Type B pancreatic cell (in vitro differentiated cells): ENCODE results near the gene EPHB6. TPM values are rescaled to one million over a fixed set of nuclear protein-coding genes. Genes with fewer than 3 reads are reported as not detected.

Experiments used
- DNase-seq: peaks from one replicate; pipeline ENCODE4 v3.0.0; 2021; ENCODE audit warnings: mixed read lengths; ENCODE audit not compliant: unreplicated experiment; ENCODE audit errors: extremely low spot score
- H3K27ac Mint-ChIP-seq: 2 replicates; pipeline ENCODE4 v1.8.0; 2021; ENCODE audit warnings: mild to moderate bottlenecking, mixed read lengths
- H3K27me3 Mint-ChIP-seq: 2 replicates; pipeline ENCODE4 v1.8.0; 2021; ENCODE audit warnings: mixed read lengths
- H3K36me3 Mint-ChIP-seq: 2 replicates; pipeline ENCODE4 v1.8.0; 2021; ENCODE audit warnings: mixed read lengths
- H3K4me1 Mint-ChIP-seq: one replicate; pipeline ENCODE4 v1.8.0; 2021; ENCODE audit warnings: mixed read lengths; ENCODE audit not compliant: unreplicated experiment
- H3K4me3 Mint-ChIP-seq: 2 replicates; pipeline ENCODE4 v1.8.0; 2021; ENCODE audit warnings: mild to moderate bottlenecking, mixed read lengths
- H3K9me3 Mint-ChIP-seq: 2 replicates; pipeline ENCODE4 v1.8.0; 2021; ENCODE audit warnings: mixed read lengths
- total RNA-seq: library from RNA; stranded (reverse); gene quantifications from 2 replicates; pipeline ENCODE4 v1.2.1, GENCODE V29; 2021; ENCODE audit warnings: low replicate concordance
- TF ChIP-seq, protein P1 (sequence below): fragments of 200-600 bp; sonication (generic); conservative IDR thresholded peaks from 2 replicates; pipeline ENCODE4 v1.5.0; 2021; ENCODE audit warnings: antibody characterized with exemption, mild to moderate bottlenecking

The EPHB6 gene
- total RNA-seq, 1 donor from 2014 or later, result 8.4 TPM

DNA sequence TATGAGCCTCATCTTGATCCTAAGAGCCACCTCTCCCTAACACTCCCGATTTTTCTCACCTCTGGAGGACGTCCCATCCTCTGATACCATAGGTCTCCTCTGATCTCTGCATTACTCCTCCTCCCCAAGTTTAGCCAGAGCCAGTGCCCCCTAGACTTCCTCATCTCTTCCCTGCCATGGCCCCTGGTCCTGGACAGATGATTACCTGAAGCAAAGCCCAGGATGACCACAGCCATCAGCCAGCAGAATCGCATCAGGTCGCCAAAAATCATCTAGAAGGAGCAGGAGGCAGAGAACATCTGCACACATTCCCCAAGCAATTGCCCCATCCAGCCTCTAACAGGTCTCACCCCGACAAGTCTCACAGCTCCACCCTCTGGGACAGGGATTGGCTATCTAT, 19.0 kb downstream of the EPHB6 start:
- Mint-ChIP-seq H3K9me3 (no peaks in the 10 kb centered on the region), H3K27me3 (peaks cover 4% of the 10 kb centered on the region), H3K4me3 (no peak overlapping the region), H3K4me1 (no peaks in the 10 kb centered on the region), H3K27ac (no peak overlapping the region), H3K36me3 (no peaks in the 10 kb centered on the region)
- no peak for DNase-seq
- TF ChIP-seq, protein P1, sequence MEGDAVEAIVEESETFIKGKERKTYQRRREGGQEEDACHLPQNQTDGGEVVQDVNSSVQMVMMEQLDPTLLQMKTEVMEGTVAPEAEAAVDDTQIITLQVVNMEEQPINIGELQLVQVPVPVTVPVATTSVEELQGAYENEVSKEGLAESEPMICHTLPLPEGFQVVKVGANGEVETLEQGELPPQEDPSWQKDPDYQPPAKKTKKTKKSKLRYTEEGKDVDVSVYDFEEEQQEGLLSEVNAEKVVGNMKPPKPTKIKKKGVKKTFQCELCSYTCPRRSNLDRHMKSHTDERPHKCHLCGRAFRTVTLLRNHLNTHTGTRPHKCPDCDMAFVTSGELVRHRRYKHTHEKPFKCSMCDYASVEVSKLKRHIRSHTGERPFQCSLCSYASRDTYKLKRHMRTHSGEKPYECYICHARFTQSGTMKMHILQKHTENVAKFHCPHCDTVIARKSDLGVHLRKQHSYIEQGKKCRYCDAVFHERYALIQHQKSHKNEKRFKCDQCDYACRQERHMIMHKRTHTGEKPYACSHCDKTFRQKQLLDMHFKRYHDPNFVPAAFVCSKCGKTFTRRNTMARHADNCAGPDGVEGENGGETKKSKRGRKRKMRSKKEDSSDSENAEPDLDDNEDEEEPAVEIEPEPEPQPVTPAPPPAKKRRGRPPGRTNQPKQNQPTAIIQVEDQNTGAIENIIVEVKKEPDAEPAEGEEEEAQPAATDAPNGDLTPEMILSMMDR, result no peak

DNA sequence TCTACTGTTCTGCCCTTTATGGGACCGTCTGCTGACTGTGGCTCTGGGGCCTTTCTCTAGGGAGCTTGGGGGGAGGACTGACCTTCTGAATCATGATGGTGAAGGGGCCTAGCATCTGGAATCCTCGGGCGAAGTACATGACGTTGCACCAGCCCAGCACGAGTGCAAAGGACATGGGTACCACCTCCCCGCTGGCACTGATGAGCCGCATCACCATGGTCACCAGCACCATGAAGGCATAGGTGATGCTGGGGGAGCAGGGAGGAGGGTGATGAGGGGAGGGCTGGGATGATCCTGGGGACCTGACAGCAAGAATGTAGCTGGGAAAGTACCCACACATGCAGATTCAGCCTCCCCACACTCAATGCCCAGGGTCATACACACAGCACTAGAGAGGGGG, 19.5 kb downstream of the EPHB6 start:
- Mint-ChIP-seq H3K27ac (no peak overlapping the region), H3K4me1 (no peaks in the 10 kb centered on the region), H3K27me3 (peaks cover 9% of the 10 kb centered on the region), H3K36me3 (no peaks in the 10 kb centered on the region), H3K4me3 (no peak overlapping the region), H3K9me3 (no peaks in the 10 kb centered on the region)
- TF ChIP-seq, protein P1, result no peak
- DNase-seq, result no peak

DNA sequence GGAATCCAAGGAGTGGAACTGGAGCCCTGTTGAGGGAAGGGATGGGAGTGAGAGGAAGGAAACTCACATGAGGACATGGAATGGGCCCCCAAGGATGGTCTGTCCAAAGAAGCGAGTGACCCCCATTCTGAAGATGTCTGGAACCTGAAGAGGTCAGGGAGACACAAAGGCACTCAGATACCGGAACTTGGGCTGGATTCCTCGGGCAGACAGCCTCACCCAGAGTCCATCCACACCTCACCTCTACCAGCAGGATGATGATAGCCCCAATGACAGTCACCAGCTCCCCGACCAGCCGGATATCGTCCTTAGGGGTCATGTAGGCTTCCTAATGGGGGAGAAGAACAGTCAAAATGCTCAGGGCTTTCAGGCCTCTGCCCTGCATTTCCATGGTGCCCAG, 20.0 kb downstream of the EPHB6 start:
- no peak for DNase-seq
- Mint-ChIP-seq H3K4me1 (no peaks in the 10 kb centered on the region), H3K4me3 (no peak overlapping the region), H3K36me3 (no peaks in the 10 kb centered on the region), H3K9me3 (no peaks in the 10 kb centered on the region), H3K27ac (no peak overlapping the region), H3K27me3 (peaks cover 13% of the 10 kb centered on the region)
- TF ChIP-seq, protein P1, result no peak

DNA sequence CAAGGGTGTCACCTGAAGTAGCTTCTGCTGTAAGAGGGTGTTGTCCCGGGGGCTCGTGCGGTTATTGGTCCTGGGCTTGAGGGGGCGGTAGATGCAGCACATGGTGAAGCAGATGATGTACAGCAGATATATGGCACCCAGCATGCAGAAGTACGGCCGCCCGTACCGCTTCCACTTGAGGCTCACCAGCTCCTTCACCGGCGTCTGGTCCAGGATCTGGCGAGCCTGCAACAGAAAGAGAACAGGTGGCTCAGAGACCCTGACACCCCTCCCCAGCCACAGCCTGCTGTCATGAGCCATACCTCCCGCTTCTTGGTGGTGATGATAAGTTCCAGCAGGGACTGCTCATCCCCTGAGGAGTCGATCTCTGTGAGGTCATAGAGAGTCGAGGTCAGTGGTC, 20.6 kb downstream of the EPHB6 start:
- H3K36me3 Mint-ChIP-seq, result no peaks in the 10 kb centered on the region
- H3K27me3 Mint-ChIP-seq, result peaks cover 16% of the 10 kb centered on the region
- H3K27ac Mint-ChIP-seq, result no peak overlapping the region
- no peaks in the 10 kb centered on the region for H3K4me1 Mint-ChIP-seq
- H3K9me3 Mint-ChIP-seq, result no peaks in the 10 kb centered on the region
- TF ChIP-seq, protein P1, result no peak
- H3K4me3 Mint-ChIP-seq, result no peak overlapping the region
- no peak for DNase-seq

DNA sequence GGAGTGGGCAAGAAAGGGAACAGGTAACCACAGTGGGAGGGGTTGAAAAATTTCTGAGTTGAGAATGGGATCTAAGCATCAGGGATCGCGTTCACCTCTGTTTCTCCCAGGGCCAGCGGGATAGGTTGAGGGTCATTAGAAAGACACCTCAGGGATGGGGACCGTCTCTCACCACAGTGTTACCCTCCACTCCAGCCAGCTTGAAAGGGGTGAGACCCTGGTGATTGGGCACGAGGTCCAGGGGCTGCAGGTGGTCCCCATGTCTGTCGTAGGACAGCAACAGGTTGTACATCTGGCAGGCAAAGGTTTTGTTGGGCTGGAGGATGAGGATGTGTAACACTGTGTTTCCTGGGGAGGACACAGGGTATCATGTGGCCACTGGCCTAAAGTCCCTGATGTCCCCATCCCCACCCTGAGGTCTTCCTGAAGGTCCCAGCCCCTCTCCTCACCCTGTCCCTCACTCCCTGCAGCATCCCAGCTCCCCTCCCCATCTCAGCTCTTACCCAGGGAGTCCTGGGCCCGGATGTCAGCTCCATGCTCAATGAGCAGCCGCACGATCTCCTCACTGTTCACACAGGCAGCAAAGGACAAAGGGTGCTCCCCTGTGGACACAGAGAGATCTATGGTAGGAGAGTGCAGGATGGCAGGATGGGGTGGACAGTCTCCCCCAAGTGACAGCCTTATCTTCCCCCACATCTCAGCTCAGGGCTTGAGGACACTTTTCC, 21.5 kb downstream of the EPHB6 start:
- no peaks in the 10 kb centered on the region for H3K36me3 Mint-ChIP-seq
- TF ChIP-seq, protein P1, result no peak
- peaks cover 16% of the 10 kb centered on the region for H3K27me3 Mint-ChIP-seq
- no peak overlapping the region for H3K4me3 Mint-ChIP-seq
- H3K27ac Mint-ChIP-seq, result no peak overlapping the region
- no peaks in the 10 kb centered on the region for H3K4me1 Mint-ChIP-seq
- no peaks in the 10 kb centered on the region for H3K9me3 Mint-ChIP-seq
- no peak for DNase-seq
